HUDEP-2 (cell line): ENCODE data around the gene C3orf33.
A peak's percentile ranks its signal among the peaks of the same experiment; 100 is the strongest.
"Not testable (repeated sequence)": the region's sequence is repeated elsewhere in the genome, so short reads cannot be mapped to it uniquely, and the experiment has no call there.

ENCODE experiments used
- DNase-seq, 76 experiments: peaks; one replicate each; lab custom pipeline; 2025; ENCODE audit not compliant: unreplicated experiment in 76 of 76; lab: John Stamatoyannopoulos, UW

Gene C3orf33, protein sequence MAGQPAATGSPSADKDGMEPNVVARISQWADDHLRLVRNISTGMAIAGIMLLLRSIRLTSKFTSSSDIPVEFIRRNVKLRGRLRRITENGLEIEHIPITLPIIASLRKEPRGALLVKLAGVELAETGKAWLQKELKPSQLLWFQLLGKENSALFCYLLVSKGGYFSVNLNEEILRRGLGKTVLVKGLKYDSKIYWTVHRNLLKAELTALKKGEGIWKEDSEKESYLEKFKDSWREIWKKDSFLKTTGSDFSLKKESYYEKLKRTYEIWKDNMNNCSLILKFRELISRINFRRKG

GRCh38 chr3:155805802-155806618 is at the start of gene C3orf33:
Gene C3orf33, minus strand, starts transcription at chr3:155806278. Its CDS starts 26 bp downstream, at chr3:155806252.
- peak in 75 of 76 experiments; percentile 21 to 93 (median 70) for DNase-seq

- peak; percentile 59 to 99 (median 98) for DNase-seq
These were observed 48.3 kb upstream of the C3orf33 start, which contains the start of gene SLC33A1 for GRCh38 chr3:155854141-155854940. Gene SLC33A1, minus strand, starts transcription at chr3:155854427. Its CDS starts 430 bp downstream, at chr3:155853997.

DNA sequence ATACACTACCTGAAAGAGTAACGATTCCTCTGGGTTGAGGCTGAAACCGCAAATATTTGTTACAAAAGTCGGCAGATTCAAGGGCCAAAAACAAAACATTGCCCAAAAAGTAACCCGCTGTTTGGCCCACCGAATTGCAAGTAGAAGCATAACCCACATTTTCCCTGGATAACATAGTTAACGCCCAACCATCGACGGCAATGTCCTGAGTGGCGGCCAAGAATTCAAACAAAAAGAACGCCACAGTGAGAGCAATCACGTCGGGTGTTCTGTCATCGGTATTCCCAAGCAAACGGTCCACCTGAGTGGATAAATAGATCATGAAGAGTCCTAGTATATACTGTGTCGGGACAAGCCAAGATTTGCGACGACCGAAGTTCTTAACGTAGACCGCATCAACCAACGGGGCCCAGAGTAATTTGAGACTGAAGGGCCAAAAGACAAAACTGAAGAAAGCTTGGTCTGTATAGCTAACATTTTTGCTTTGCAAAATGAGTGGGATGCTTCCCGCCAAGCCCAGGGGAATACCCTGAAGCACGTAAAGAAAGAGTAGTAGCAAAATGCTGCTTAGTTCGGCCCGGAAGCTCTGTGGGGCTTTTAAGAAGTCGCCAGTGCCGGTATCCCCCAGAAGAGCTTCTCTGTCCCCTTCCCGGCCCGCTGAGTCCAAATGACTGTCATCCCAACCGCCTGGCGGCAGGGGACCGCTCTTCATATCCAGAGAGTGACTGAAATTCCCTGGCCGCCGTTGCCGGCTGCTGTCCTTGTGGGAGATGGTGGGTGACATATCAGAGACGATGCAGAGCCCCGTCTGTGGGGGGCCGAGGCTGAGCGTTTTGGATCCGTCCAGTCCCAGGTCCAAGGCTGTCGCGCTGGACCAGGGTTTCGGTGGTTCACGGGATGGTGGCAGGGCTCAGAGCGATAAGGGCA is 47.4 kb upstream of the C3orf33 start:
- DNase-seq: peak in 22 of 76 experiments; percentile 3 to 56 (median 35)

DNA sequence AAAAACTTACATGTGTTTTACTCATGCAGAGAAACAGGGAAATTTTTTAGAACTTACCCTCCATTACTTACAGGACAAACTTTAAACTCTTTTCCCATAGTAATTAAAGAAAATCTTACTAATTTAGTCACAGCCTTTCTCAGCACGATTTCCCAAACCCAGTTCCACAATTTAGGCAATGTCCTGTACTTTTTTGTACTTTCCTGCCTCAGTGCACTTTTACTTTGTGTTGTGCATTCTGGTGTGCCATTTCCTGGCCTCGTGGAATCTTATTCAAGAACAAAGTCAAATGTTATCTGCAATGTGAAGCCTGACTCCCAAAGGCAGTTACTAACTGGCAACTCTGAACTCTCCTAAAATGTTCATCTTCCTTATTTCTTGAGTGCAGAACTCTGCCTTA is 46.3 kb upstream of the C3orf33 start:
- DNase-seq: no peak

- DNase-seq: not testable (repeated sequence)
These were observed 43.3 kb upstream of the C3orf33 start for GRCh38 chr3:155849404-155849803.

DNA sequence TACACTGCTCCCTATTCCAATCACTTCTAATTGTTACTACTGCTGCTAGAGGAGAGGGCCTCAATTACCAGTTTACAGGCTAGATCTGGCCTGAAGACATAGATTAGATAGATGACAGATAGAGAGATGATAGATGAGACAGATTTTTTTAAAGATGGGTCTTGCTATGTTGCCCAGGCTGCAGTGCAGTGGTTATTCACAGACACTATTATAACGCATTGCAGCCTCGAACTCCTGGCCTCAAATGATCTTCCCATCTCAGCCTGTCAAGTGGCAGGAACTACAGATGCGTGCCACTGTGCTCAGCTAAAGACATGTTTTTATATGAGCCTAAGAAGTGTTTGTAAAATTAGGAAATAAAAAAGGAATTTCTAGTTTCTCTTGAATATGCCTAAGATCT is 41.9 kb upstream of the C3orf33 start:
- no peak for DNase-seq

DNA sequence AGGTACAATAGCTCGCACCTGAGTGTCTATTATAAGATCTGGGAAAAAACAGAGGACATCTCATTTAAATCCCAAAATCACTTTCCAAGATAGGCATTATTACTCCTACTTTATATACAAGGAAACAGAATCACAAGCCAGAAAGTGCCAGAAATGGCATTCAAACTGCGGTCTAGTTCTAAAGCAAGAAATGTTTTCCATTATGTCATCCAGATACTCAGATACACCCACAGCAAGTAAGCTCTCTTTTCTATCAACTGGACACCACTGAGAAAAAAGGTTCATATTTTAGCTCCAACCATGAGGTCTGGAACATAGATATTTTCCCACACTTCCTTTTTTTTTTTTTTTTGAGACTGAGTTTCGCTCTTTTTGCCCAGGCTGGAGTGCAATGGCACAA is 40.0 kb upstream of the C3orf33 start:
- DNase-seq: peak in 3 of 76 experiments; percentile 7 to 20 (median 11)

DNA sequence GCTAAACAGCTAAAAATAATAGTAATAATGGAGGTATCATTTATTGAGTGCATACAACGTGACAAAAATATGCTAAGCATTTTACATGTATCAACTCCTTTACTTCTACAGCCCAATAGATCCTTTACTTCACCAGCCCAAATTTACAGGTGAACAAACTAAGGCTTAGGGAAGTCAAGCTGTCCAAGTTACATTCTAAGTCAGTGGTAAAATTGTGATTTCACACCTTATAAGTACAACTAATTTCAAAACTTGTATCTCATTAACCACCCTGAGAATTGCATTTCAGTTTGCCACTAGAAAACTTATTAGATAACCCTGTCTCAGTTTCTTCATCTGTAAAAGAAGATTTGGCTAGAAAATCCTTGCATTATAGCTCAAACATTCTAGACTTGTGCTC is 37.5 kb upstream of the C3orf33 start:
- no peak for DNase-seq

- DNase-seq: no peak
These were observed 29.4 kb upstream of the C3orf33 start for GRCh38 chr3:155835341-155836071.

- peak in 73 of 76 experiments; percentile 26 to 87 (median 70) for DNase-seq
These were observed 22.5 kb upstream of the C3orf33 start for GRCh38 chr3:155828490-155829098.

DNA sequence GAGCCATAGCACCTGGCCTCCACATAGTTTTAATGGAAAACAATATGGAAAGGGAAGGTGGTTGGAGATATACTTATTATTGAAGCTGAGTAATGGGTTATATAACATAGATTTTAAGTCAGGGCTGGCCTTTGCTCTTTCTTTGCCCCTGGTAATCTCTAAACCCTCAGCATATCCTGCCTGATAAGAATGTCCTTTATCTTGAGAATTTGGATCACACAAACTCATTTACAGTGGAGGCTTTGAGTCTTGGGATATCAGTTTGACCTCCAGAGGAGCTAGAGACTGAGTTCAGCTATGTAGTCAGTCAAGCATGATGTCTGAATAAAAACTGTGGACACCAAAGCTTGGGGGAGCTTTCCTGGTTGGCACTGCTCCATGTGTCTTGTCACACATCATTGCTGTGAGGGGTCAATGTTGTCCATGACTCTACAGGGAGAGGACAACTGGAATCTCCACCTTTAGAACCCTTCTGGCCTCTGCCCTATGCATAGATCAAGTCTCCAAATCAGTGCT is 9.0 kb upstream of the C3orf33 start:
- peak in 9 of 76 experiments; percentile 19 to 42 (median 26) for DNase-seq

GRCh38 chr3:155813224-155813623 is 7.1 kb upstream of the C3orf33 start:
- not testable (repeated sequence) for DNase-seq

DNA sequence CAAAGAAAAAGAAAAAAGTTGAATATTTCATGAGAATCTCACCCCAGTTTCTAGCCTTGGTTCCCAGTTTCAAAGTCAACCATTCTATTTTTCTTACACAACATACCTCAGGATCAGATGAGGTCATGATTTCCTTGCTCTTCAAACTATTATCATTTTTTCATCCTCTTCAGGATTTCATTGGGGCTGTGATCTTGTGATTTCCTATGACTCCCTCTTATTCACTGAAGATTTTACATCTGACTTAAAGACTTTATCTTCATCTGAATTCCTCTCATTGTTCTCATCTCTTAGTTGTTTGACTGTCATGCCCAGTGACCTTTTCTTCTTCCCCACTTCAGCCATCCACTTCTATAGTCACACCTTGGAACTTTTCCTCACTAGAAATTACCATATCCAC is 3.1 kb upstream of the C3orf33 start:
- DNase-seq: no peak

DNA sequence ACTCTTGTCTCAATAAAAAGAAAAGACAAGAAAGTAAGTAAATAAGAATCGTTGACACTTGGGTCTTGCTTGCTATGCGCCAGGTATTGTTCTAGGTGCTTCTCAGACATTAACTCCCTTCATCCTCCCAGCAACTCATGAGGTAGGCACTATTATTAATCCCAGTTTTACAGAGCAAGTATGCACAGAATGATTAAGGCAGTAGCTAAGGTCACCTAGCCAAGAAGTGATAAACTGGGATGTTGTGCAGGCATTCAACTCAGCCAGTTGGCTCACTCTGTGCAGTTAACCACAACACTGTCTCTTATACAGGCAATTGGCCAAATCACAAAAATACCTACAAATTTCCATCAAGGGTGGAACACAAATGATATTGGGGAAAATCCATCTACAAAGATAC is 1.7 kb upstream of the C3orf33 start:
- DNase-seq: no peak

DNA sequence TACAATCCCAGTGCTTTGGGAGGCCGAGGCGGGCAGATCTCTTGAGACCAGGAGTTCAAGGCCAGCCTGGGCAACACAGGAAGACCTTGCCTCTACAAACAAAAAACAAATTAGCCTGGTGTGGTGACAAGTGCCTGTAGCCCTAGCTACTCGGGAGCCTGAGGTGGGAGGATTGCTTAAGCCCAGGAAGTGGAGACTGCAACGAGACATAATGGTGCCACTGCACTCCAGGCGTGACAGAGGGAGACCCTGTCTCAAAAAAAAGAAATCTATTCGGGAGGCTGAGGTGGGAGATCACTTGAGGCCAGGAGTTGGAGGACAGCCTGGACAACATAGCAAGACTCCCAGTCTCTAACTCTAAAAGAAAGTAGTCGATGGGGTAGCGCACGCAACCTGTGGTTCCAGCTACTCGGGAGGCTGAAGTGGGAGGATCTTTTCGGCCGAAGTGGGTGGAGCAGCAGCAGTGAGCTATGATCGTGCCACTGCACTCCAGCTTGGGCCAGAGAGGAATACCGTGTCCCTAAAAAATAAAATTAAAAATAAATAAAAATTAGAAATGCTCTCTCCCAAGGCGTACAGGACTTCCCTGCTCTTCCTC is 775 bp downstream of the C3orf33 start:
- peak in 30 of 76 experiments; percentile 4 to 57 (median 36) for DNase-seq

DNA sequence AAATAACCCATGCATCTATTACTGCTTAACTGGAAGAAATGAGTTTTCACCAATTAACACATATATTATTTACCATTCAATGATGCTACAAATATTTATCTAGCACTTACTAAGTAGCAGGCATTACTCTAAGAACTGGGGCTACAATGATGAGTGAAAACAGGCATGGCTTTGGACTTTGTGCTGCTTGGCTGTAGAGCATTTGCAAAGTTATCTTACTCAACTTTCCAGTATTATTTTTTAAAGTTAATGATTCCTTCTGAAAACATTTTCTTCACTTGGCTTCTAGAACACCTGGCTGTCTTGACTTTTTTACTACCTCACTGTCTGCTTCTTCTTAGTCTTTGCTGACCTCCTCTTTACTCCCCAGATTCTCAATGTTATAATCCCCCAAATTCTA is 1.8 kb downstream of the C3orf33 start:
- DNase-seq: no peak

DNA sequence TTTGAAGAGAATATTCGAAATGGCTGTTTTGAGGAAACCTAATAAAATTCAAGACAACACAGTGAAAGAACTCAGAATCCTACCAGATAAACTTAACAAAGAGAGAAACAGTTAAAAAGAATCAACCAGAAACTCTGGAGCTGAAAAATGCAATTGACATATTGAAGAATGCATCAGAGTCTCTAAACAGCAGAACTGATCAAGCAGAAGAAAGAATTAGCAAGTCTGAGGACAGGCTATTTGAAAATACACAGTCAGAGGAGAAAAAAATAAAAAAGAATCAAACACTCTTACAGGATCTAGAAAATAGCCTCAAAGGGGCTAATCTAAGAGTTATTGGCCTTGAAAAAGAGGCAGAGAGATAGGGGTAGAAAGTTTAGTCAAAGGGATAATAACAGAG is 13.5 kb downstream of the C3orf33 start:
- DNase-seq: no peak

DNA sequence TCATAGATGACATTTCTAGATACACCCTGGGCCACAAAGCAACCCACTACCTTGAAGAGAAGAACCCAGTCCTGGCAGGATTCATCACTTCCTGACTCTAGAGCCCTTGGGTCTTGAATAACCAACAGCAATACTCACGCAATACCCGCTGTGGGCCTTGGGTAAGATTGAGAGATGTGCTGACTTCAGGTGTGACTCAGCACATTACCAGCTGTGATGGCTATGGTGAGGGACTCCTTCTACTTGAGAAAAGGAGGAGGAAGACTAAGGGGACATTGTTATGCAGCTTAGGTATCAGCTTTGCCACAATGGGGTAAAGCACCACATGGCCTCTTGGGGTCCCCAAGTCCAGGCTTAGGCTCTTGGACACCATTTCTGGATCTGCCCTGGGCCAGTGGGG is 14.9 kb downstream of the C3orf33 start:
- no peak for DNase-seq
